ENCODE results near the gene CTCFL.

- TF ChIP-seq CTCF (IDR thresholded peaks at IDR 0.05) (no peak), POLR2A (IDR thresholded peaks at IDR 0.05) (no peak)
Measured at GRCh38 chr20:57559289-57559634, 34.3 kb upstream of the CTCFL start.
